ENCODE results near the gene TNFRSF19. TPM values are rescaled to one million over a fixed set of nuclear protein-coding genes. Genes with fewer than 3 reads are reported as not detected.

TNFRSF19 gene
- total RNA-seq, 3 donors from 2014 or later, result 5.3 to 9.1 (median 7.9) TPM

DNA sequence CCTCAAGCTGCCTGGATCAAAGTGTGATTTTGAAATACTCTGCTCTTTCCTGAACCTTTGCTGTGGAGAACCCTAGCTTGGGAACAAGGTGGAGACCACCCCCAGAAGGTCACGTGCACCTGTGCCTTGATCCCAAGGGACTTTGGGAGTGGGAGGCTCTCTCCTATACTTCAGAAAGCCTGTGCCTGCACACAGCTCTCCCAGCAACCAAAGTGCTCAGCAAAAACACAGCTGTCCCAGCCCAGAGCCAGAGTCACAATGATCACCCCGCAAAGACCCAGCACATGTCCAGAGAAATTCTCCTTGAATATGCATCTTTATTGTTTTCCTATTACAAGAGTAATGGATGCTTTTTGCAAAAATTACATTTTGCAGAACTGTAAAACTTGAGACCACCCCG, 43.4 kb downstream of the TNFRSF19 start:
- Histone ChIP-seq H3K4me3 (no peak overlapping the region), H3K27ac (no peak overlapping the region), H3K9me3 (no peaks in the 10 kb centered on the region), H3K27me3 (no peaks in the 10 kb centered on the region), H3K36me3 (no peaks in the 10 kb centered on the region), H3K4me1 (no peaks in the 10 kb centered on the region)
- TF ChIP-seq POLR2A (IDR thresholded peaks at IDR 0.05) (no peak), POLR2AphosphoS5 (IDR thresholded peaks at IDR 0.05) (no peak)
- TF ChIP-seq, protein P1, sequence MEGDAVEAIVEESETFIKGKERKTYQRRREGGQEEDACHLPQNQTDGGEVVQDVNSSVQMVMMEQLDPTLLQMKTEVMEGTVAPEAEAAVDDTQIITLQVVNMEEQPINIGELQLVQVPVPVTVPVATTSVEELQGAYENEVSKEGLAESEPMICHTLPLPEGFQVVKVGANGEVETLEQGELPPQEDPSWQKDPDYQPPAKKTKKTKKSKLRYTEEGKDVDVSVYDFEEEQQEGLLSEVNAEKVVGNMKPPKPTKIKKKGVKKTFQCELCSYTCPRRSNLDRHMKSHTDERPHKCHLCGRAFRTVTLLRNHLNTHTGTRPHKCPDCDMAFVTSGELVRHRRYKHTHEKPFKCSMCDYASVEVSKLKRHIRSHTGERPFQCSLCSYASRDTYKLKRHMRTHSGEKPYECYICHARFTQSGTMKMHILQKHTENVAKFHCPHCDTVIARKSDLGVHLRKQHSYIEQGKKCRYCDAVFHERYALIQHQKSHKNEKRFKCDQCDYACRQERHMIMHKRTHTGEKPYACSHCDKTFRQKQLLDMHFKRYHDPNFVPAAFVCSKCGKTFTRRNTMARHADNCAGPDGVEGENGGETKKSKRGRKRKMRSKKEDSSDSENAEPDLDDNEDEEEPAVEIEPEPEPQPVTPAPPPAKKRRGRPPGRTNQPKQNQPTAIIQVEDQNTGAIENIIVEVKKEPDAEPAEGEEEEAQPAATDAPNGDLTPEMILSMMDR (IDR thresholded peaks at IDR 0.05), result no peak
- no peak for DNase-seq (ENCODE audit: low spot score in 2 of 2)
- intact Hi-C loops (cut with DNase I; ENCODE audit: low total_unique reads), result no loop called here

DNA sequence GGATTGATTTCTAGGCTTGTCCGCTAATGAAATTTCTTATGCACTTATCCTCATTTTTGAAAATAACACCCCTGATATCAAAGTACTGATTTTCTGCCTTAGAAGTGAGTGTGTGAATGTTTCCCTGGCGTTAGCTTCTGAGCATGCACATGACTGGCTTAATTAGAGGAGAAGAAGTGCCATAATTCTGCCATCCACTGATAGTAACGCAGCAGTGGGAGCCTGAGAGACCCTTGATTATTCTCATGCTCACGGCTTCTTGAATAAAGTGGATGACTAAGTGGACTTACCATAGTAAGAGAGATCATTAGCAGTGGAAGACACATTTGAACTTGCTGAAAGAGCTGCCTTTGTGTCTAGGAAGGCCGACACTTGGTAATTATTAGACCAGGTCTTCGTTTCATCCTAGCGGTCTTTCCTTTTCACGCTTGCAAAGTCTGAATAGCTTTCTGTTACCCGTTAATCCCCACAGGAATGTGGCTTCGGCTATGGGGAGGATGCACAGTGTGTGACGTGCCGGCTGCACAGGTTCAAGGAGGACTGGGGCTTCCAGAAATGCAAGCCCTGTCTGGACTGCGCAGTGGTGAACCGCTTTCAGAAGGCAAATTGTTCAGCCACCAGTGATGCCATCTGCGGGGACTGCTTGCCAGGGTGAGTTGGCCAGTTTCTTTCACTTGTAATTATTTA, 45.3 kb downstream of the TNFRSF19 start:
- no peak for DNase-seq (ENCODE audit: low spot score in 2 of 2)

DNA sequence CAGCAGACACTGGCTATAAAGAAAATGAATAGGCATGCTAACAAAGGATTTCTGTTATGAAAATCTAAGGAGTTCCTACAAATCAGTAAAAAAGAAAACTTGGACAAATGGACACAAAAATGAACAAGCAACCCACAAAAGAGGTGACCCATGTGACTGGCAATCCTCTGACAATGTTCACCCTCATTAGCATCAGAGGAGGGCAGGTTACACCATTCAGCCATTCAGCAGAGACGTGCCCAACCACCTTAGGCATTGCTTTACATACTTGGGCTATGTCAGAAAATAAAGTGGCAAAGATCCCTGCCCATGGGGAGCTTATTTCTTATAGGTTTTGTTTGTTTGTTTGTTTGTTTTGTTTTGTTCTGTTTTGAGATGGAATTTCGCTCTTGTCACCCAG, 46.0 kb downstream of the TNFRSF19 start:
- H3K4me3 ChIP-seq, result no peak overlapping the region
- TF ChIP-seq, protein P1 (IDR thresholded peaks at IDR 0.05), result no peak
- no peak for TF ChIP-seq POLR2AphosphoS5 (IDR thresholded peaks at IDR 0.05)
- TF ChIP-seq POLR2A (IDR thresholded peaks at IDR 0.05), result no peak
- no peaks in the 10 kb centered on the region for H3K36me3 ChIP-seq
- DNase-seq (ENCODE audit: low spot score in 2 of 2), result no peak
- no peaks in the 10 kb centered on the region for H3K27me3 ChIP-seq
- H3K9me3 ChIP-seq, result no peaks in the 10 kb centered on the region
- intact Hi-C loops (cut with DNase I; ENCODE audit: low total_unique reads), result no loop called here
- H3K27ac ChIP-seq, result no peak overlapping the region
- no peaks in the 10 kb centered on the region for H3K4me1 ChIP-seq

More for the DNA sequence above, 45.3 kb downstream of the TNFRSF19 start:
- no peak overlapping the region for H3K4me3 ChIP-seq
- no peaks in the 10 kb centered on the region for H3K9me3 ChIP-seq
- no peaks in the 10 kb centered on the region for H3K27me3 ChIP-seq
- no peak overlapping the region for H3K27ac ChIP-seq
- no peaks in the 10 kb centered on the region for H3K4me1 ChIP-seq
- H3K36me3 ChIP-seq, result no peaks in the 10 kb centered on the region
- TF ChIP-seq POLR2AphosphoS5 (IDR thresholded peaks at IDR 0.05) (no peak), POLR2A (IDR thresholded peaks at IDR 0.05) (no peak)
- TF ChIP-seq, protein P1 (IDR thresholded peaks at IDR 0.05), result no peak
- intact Hi-C loops (cut with DNase I; ENCODE audit: low total_unique reads), result no loop called here

DNA sequence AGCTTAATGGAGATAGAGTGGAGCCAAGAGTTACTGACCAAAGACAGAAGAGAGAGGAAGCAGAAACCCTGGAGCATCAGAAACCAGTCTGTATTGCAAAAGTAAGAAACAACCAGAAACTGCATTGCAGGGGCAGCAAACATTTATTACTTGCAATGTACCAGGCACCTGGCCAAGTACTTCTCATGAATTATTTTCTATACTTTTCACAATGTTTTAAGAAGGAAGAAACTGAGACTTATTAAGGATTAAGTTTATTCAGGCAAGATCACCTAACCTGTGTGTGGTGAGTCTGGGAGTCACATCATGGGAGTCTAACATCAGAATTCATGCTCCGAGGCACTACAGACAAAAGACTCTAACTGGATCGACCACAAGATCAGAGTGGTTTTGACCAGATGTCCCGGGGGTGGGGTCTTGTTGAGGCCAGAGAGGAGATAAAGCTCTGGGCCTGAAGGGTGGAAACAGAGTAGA, 47.4 kb downstream of the TNFRSF19 start:
- intact Hi-C loops (cut with DNase I; ENCODE audit: low total_unique reads), result no loop called here
- no peaks in the 10 kb centered on the region for H3K36me3 ChIP-seq
- no peaks in the 10 kb centered on the region for H3K27me3 ChIP-seq
- H3K4me1 ChIP-seq, result no peaks in the 10 kb centered on the region
- TF ChIP-seq POLR2AphosphoS5 (IDR thresholded peaks at IDR 0.05) (no peak), POLR2A (IDR thresholded peaks at IDR 0.05) (no peak)
- TF ChIP-seq, protein P1 (IDR thresholded peaks at IDR 0.05), result no peak
- no peak overlapping the region for H3K27ac ChIP-seq
- DNase-seq (ENCODE audit: low spot score in 2 of 2), result no peak
- no peaks in the 10 kb centered on the region for H3K9me3 ChIP-seq
- H3K4me3 ChIP-seq, result no peak overlapping the region

DNA sequence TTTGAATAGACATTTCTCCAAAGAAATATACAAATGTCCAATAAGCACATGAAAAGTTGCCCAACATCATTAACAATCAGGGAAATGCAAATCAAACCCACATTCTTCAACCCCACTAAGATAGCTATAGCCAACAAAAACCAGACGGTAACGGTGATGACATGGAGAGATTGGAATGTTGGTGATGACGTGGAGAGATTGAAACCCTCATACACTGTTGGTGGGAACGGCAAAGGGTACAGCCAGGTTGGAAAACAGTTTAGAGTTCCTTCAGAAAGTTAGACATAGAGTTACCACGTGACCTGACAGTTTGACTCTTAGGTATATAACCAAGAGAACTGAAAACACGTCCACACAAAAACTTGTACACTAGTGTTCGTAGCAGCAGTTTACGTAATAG, 48.1 kb downstream of the TNFRSF19 start:
- no peak overlapping the region for H3K4me3 ChIP-seq
- H3K27me3 ChIP-seq, result no peaks in the 10 kb centered on the region
- H3K27ac ChIP-seq, result no peak overlapping the region
- TF ChIP-seq POLR2AphosphoS5 (IDR thresholded peaks at IDR 0.05), result no peak
- TF ChIP-seq POLR2A (IDR thresholded peaks at IDR 0.05), result no peak
- TF ChIP-seq, protein P1 (IDR thresholded peaks at IDR 0.05), result no peak
- intact Hi-C loops (cut with DNase I; ENCODE audit: low total_unique reads), result no loop called here
- no peaks in the 10 kb centered on the region for H3K36me3 ChIP-seq
- H3K4me1 ChIP-seq, result no peaks in the 10 kb centered on the region
- H3K9me3 ChIP-seq, result no peaks in the 10 kb centered on the region
- DNase-seq (ENCODE audit: low spot score in 2 of 2), result no peak
